HG02852 (cell line): ENCODE results near the gene IQSEC2.

Source experiments
- ATAC-seq: cut with Tn5 transposase; IDR thresholded peaks from one replicate; pipeline ENCODE4 v1.9.1; 2021; ENCODE audit warnings: mild to moderate bottlenecking, moderate library complexity; ENCODE audit not compliant: unreplicated experiment

The IQSEC2 gene

GRCh38 chrX:53305996-53306937, 24.9 kb upstream of the IQSEC2 start:
- ATAC-seq: no peak

GRCh38 chrX:53305219-53305995, 24.0 kb upstream of the IQSEC2 start:
- no peak for ATAC-seq

GRCh38 chrX:53303195-53303594, 21.8 kb upstream of the IQSEC2 start:
- no peak for ATAC-seq

GRCh38 chrX:53300157-53300556, 18.8 kb upstream of the IQSEC2 start:
- no peak for ATAC-seq

GRCh38 chrX:53294024-53294648, 12.8 kb upstream of the IQSEC2 start:
- no peak for ATAC-seq

GRCh38 chrX:53291596-53291995, 10.2 kb upstream of the IQSEC2 start:
- ATAC-seq: no peak

- ATAC-seq: no peak
Measured at GRCh38 chrX:53290441-53291041, 9.2 kb upstream of the IQSEC2 start.

GRCh38 chrX:53288189-53288588, 6.8 kb upstream of the IQSEC2 start:
- no peak for ATAC-seq

- ATAC-seq: no peak
Measured at GRCh38 chrX:53287493-53288138, 6.2 kb upstream of the IQSEC2 start.

- no peak for ATAC-seq
Measured at GRCh38 chrX:53286171-53286570, 4.8 kb upstream of the IQSEC2 start.

GRCh38 chrX:53285591-53285990, 4.2 kb upstream of the IQSEC2 start:
- ATAC-seq: no peak

GRCh38 chrX:53284684-53285447, 3.5 kb upstream of the IQSEC2 start:
- peak; percentile 78 for ATAC-seq

GRCh38 chrX:53283567-53283966, 2.2 kb upstream of the IQSEC2 start:
- ATAC-seq: no peak

- ATAC-seq: no peak
Measured at GRCh38 chrX:53283099-53283498, 1.7 kb upstream of the IQSEC2 start.

- ATAC-seq: no peak
Measured at GRCh38 chrX:53281963-53282695, 745 bp upstream of the IQSEC2 start.

GRCh38 chrX:53280331-53281320, 758 bp downstream of the IQSEC2 start:
- no peak for ATAC-seq

- no peak for ATAC-seq
Measured at GRCh38 chrX:53279296-53280237, 1.8 kb downstream of the IQSEC2 start.
